ENCODE results near the gene POM121C. TPM values are rescaled to one million over a fixed set of nuclear protein-coding genes. Genes with fewer than 3 reads are reported as not detected.
"Not testable (repeated sequence)": the region's sequence is repeated elsewhere in the genome, so short reads cannot be mapped to it uniquely, and the experiment has no call there.

Gene POM121C
- 10 to 100 TPM; 15.0 to 35.1 (median 18.0) TPM for total RNA-seq

GRCh38 chr7:75485979-75486643 lies at the start of gene POM121C:
Gene POM121C, minus strand, starts transcription at chr7:75486299. Its CDS starts 44,803 bp downstream, at chr7:75441496.
- peak; percentile 58 for DNase-seq (ENCODE audit: low spot score)
- ATAC-seq (ENCODE audit: low FRiP score) = peak; percentile 100

GRCh38 chr7:75534727-75535307 lies 48.7 kb upstream of the POM121C start:
- no peak for ATAC-seq (ENCODE audit: low FRiP score)
- no peak for DNase-seq (ENCODE audit: low spot score)
- TF ChIP-seq CTCF (IDR thresholded peaks at IDR 0.05) = no peak

- ATAC-seq (ENCODE audit: low FRiP score) = no peak
- no peak for DNase-seq (ENCODE audit: low spot score)
Observed at GRCh38 chr7:75533926-75534325, 47.8 kb upstream of the POM121C start.

GRCh38 chr7:75532639-75533038 lies 46.5 kb upstream of the POM121C start:
- no peak for TF ChIP-seq CTCF (IDR thresholded peaks at IDR 0.05)
- ATAC-seq (ENCODE audit: low FRiP score) (no peak), DNase-seq (ENCODE audit: low spot score) (no peak)

More at GRCh38 chr7:75533926-75534325, 47.8 kb upstream of the POM121C start:
- TF ChIP-seq CTCF (IDR thresholded peaks at IDR 0.05) = no peak

- no peak for TF ChIP-seq CTCF (IDR thresholded peaks at IDR 0.05)
- ATAC-seq (ENCODE audit: low FRiP score) = no peak
- no peak for DNase-seq (ENCODE audit: low spot score)
Observed at GRCh38 chr7:75531359-75531821, 45.3 kb upstream of the POM121C start.

- ATAC-seq (ENCODE audit: low FRiP score); DNase-seq (ENCODE audit: low spot score): not testable (repeated sequence)
Observed at GRCh38 chr7:75527224-75527722, 41.2 kb upstream of the POM121C start.

GRCh38 chr7:75521727-75522126 lies 35.6 kb upstream of the POM121C start:
- DNase-seq (ENCODE audit: low spot score); ATAC-seq (ENCODE audit: low FRiP score): not testable (repeated sequence)

- not testable (repeated sequence) for DNase-seq (ENCODE audit: low spot score); ATAC-seq (ENCODE audit: low FRiP score)
Observed at GRCh38 chr7:75518842-75519241, 32.7 kb upstream of the POM121C start.

- DNase-seq (ENCODE audit: low spot score); ATAC-seq (ENCODE audit: low FRiP score): not testable (repeated sequence)
Observed at GRCh38 chr7:75509033-75509432, 22.9 kb upstream of the POM121C start.

GRCh38 chr7:75492020-75492419 lies 5.9 kb upstream of the POM121C start, which contains the start of gene SPDYE5:
Gene SPDYE5, plus strand, starts transcription at chr7:75492320. Its CDS starts 1,728 bp downstream, at chr7:75494048.
- ATAC-seq (ENCODE audit: low FRiP score); DNase-seq (ENCODE audit: low spot score): not testable (repeated sequence)

GRCh38 chr7:75485355-75485978 lies 632 bp downstream of the POM121C start:
- peak; percentile 41 for ATAC-seq (ENCODE audit: low FRiP score)
- not testable (repeated sequence) for DNase-seq (ENCODE audit: low spot score)

GRCh38 chr7:75480313-75480712 lies 5.8 kb downstream of the POM121C start:
- DNase-seq (ENCODE audit: low spot score); ATAC-seq (ENCODE audit: low FRiP score): not testable (repeated sequence)

GRCh38 chr7:75477457-75477856 lies 8.6 kb downstream of the POM121C start:
- not testable (repeated sequence) for ATAC-seq (ENCODE audit: low FRiP score); DNase-seq (ENCODE audit: low spot score)

- DNase-seq (ENCODE audit: low spot score); ATAC-seq (ENCODE audit: low FRiP score): not testable (repeated sequence)
Observed at GRCh38 chr7:75470166-75470565, 15.9 kb downstream of the POM121C start.

All from omental fat pad (tissue), 4 donors.